ENCODE results near the gene PPM1H. TPM values are rescaled to one million over a fixed set of nuclear protein-coding genes. Genes with fewer than 3 reads are reported as not detected.

Gene PPM1H
- total RNA-seq, 4 donors from 2014 or later = 1.7 to 7.4 (median 3.4) TPM

GRCh38 chr12:62754706-62755105, 180.2 kb downstream of the PPM1H start:
- Histone ChIP-seq H3K36me3 (no peaks in the 10 kb centered on the region), H3K4me3 (no peak overlapping the region), H3K27me3 (no peaks in the 10 kb centered on the region), H3K9me3 (no peaks in the 10 kb centered on the region), H3K4me1 (no peaks in the 10 kb centered on the region), H3K27ac (no peak overlapping the region)
- TF ChIP-seq POLR2A (IDR thresholded peaks at IDR 0.05) (no peak), CTCF (IDR thresholded peaks at IDR 0.05) (no peak)
- no peak for DNase-seq

GRCh38 chr12:62751810-62752155, 183.2 kb downstream of the PPM1H start:
- Histone ChIP-seq H3K4me1 (no peaks in the 10 kb centered on the region), H3K4me3 (no peak overlapping the region), H3K27ac (no peak overlapping the region), H3K36me3 (no peaks in the 10 kb centered on the region), H3K9me3 (no peaks in the 10 kb centered on the region), H3K27me3 (no peaks in the 10 kb centered on the region)
- no peak for TF ChIP-seq CTCF (IDR thresholded peaks at IDR 0.05)
- no peak for TF ChIP-seq POLR2A (IDR thresholded peaks at IDR 0.05)
- DNase-seq = no peak

GRCh38 chr12:62750941-62751809, 183.8 kb downstream of the PPM1H start:
- H3K27ac ChIP-seq = no peak overlapping the region
- TF ChIP-seq CTCF (IDR thresholded peaks at IDR 0.05) (no peak), POLR2A (IDR thresholded peaks at IDR 0.05) (no peak)

GRCh38 chr12:62749586-62749985, 185.4 kb downstream of the PPM1H start:
- TF ChIP-seq POLR2A (IDR thresholded peaks at IDR 0.05) = no peak
- TF ChIP-seq CTCF (IDR thresholded peaks at IDR 0.05) = no peak
- Histone ChIP-seq H3K9me3 (no peaks in the 10 kb centered on the region), H3K4me1 (no peaks in the 10 kb centered on the region), H3K4me3 (no peak overlapping the region), H3K27me3 (no peaks in the 10 kb centered on the region), H3K36me3 (no peaks in the 10 kb centered on the region), H3K27ac (no peak overlapping the region)
- DNase-seq = no peak

More at GRCh38 chr12:62750941-62751809, 183.8 kb downstream of the PPM1H start:
- DNase-seq = no peak
- no peak overlapping the region for H3K4me3 ChIP-seq
- no peaks in the 10 kb centered on the region for H3K4me1 ChIP-seq
- no peaks in the 10 kb centered on the region for H3K27me3 ChIP-seq
- no peaks in the 10 kb centered on the region for H3K36me3 ChIP-seq
- H3K9me3 ChIP-seq = no peaks in the 10 kb centered on the region

GRCh38 chr12:62748941-62749468, 185.9 kb downstream of the PPM1H start:
- H3K4me3 ChIP-seq = no peak overlapping the region
- no peak for TF ChIP-seq POLR2A (IDR thresholded peaks at IDR 0.05)
- no peak for TF ChIP-seq CTCF (IDR thresholded peaks at IDR 0.05)
- H3K27ac ChIP-seq = no peak overlapping the region
- no peaks in the 10 kb centered on the region for H3K27me3 ChIP-seq
- DNase-seq = no peak
- no peaks in the 10 kb centered on the region for H3K4me1 ChIP-seq
- no peaks in the 10 kb centered on the region for H3K36me3 ChIP-seq
- H3K9me3 ChIP-seq = no peaks in the 10 kb centered on the region
